ENCODE measurements around the gene LOXHD1. TPM values are rescaled to one million over a fixed set of nuclear protein-coding genes. Genes with fewer than 3 reads are reported as not detected.

Gene LOXHD1
- total RNA-seq, 3 donors from 2014 or later, result 0.59 to 1.6 (median 0.80) TPM

- TF ChIP-seq POLR2AphosphoS5 (IDR thresholded peaks at IDR 0.05) (no peak), POLR2A (IDR thresholded peaks at IDR 0.05) (no peak)
- TF ChIP-seq, protein P1, sequence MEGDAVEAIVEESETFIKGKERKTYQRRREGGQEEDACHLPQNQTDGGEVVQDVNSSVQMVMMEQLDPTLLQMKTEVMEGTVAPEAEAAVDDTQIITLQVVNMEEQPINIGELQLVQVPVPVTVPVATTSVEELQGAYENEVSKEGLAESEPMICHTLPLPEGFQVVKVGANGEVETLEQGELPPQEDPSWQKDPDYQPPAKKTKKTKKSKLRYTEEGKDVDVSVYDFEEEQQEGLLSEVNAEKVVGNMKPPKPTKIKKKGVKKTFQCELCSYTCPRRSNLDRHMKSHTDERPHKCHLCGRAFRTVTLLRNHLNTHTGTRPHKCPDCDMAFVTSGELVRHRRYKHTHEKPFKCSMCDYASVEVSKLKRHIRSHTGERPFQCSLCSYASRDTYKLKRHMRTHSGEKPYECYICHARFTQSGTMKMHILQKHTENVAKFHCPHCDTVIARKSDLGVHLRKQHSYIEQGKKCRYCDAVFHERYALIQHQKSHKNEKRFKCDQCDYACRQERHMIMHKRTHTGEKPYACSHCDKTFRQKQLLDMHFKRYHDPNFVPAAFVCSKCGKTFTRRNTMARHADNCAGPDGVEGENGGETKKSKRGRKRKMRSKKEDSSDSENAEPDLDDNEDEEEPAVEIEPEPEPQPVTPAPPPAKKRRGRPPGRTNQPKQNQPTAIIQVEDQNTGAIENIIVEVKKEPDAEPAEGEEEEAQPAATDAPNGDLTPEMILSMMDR (IDR thresholded peaks at IDR 0.05), result no peak
- Histone ChIP-seq H3K4me3 (no peak overlapping the region), H3K36me3 (no peaks in the 10 kb centered on the region), H3K9me3 (no peaks in the 10 kb centered on the region), H3K27me3 (no peaks in the 10 kb centered on the region), H3K4me1 (no peaks in the 10 kb centered on the region), H3K27ac (no peak overlapping the region)
- no peak for DNase-seq (ENCODE audit: low spot score in 2 of 2)
- intact Hi-C loops (cut with DNase I; ENCODE audit: low total_unique reads), result no loop called here
Measured at GRCh38 chr18:46702471-46702870, 45.5 kb upstream of the LOXHD1 start.

DNA sequence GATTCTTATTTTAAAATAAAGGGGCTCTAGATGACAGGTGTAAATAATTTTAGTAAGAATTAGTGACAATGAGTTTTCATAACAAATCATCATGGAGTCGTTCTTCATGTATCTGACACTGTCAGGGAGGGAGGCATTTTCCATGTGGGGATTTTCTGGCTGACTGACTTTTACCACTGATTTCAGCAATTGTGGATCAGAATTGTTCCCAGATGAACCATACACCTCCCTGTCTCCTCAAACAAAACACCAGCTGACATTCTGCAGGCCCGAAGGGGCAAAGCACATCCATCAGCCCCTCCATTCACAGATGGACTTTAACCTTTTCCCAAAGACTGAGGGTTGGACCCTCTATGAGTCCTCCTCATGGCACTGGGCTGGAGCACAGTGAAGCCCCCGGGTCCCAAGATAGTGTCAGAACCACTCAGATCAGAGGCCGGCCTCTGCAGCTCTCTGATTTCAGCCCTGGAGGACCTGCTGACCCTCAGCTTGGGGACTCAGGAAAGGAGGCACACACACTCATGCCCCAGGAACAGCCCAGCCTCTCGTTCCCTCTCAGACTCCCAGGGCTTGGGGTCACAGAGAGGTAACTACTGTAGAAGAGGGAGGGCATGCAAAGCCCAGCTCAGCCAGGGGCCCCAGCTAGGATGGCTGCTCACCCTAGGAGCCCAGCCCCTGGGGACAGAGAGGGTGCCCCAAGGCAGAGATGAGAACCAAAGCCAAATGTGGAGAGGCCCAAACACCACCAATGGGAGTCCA, 43.2 kb upstream of the LOXHD1 start:
- H3K9me3 ChIP-seq, result no peaks in the 10 kb centered on the region
- no peaks in the 10 kb centered on the region for H3K27me3 ChIP-seq
- no peaks in the 10 kb centered on the region for H3K4me1 ChIP-seq
- TF ChIP-seq POLR2AphosphoS5 (IDR thresholded peaks at IDR 0.05), result no peak
- TF ChIP-seq POLR2A (IDR thresholded peaks at IDR 0.05), result no peak
- TF ChIP-seq, protein P1 (IDR thresholded peaks at IDR 0.05), result no peak
- no peaks in the 10 kb centered on the region for H3K36me3 ChIP-seq
- H3K27ac ChIP-seq, result no peak overlapping the region
- H3K4me3 ChIP-seq, result no peak overlapping the region
- no peak for DNase-seq (ENCODE audit: low spot score in 2 of 2)
- intact Hi-C loops (cut with DNase I; ENCODE audit: low total_unique reads), result no loop called here

DNA sequence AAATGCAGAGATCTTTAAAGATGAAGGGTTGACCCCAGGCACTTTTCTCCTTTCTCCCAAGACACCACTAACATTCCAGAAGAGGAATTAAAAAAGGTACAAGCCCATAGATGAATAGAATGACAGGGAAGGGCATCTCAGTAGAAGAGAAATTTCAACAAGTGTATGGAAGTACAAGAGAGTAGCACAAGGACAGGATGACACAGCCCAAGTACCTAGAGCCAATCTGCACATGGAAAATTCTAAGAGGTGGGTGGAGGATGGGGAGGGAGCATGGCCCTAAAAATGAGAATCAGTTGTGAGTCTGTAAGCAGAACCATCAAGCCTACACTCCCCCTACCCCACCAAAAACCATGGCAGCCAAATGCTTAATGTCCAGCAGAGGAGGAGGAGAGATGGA, 39.7 kb upstream of the LOXHD1 start:
- no peaks in the 10 kb centered on the region for H3K4me1 ChIP-seq
- H3K9me3 ChIP-seq, result no peaks in the 10 kb centered on the region
- intact Hi-C loops (cut with DNase I; ENCODE audit: low total_unique reads), result no loop called here
- no peak for DNase-seq (ENCODE audit: low spot score in 2 of 2)
- H3K4me3 ChIP-seq, result no peak overlapping the region
- H3K36me3 ChIP-seq, result no peaks in the 10 kb centered on the region
- no peak for TF ChIP-seq POLR2AphosphoS5 (IDR thresholded peaks at IDR 0.05)
- TF ChIP-seq POLR2A (IDR thresholded peaks at IDR 0.05), result no peak
- TF ChIP-seq, protein P1 (IDR thresholded peaks at IDR 0.05), result no peak
- H3K27me3 ChIP-seq, result no peaks in the 10 kb centered on the region
- H3K27ac ChIP-seq, result no peak overlapping the region

GRCh38 chr18:46696268-46696667, 39.2 kb upstream of the LOXHD1 start:
- H3K9me3 ChIP-seq, result no peaks in the 10 kb centered on the region
- no peak for DNase-seq (ENCODE audit: low spot score in 2 of 2)
- H3K27me3 ChIP-seq, result no peaks in the 10 kb centered on the region
- no peaks in the 10 kb centered on the region for H3K4me1 ChIP-seq
- H3K4me3 ChIP-seq, result no peak overlapping the region
- H3K36me3 ChIP-seq, result no peaks in the 10 kb centered on the region
- H3K27ac ChIP-seq, result no peak overlapping the region
- intact Hi-C loops (cut with DNase I; ENCODE audit: low total_unique reads), result no loop called here
- no peak for TF ChIP-seq POLR2A (IDR thresholded peaks at IDR 0.05)
- TF ChIP-seq, protein P1 (IDR thresholded peaks at IDR 0.05), result no peak
- no peak for TF ChIP-seq POLR2AphosphoS5 (IDR thresholded peaks at IDR 0.05)

DNA sequence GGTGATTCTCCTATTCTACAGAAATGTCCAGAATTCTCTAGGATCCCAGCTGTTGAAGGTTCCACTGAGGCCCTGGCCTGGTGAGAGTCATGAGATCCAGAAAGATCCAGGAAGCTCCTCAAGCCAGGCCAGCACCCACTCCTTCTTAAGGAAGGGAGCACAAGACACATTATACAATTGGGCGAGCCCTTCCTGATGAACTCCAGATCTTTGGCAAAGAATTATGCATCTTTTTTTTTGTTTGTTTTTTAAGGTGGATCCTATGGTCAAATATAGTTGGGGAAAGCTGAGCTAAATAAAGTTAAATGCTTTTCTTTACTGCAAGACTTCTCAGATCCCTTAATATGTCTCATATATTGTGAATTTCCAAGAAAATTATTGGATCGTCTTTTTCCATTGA, 37.0 kb upstream of the LOXHD1 start:
- Histone ChIP-seq H3K4me3 (no peak overlapping the region), H3K27me3 (no peaks in the 10 kb centered on the region), H3K27ac (no peak overlapping the region), H3K36me3 (no peaks in the 10 kb centered on the region), H3K4me1 (no peaks in the 10 kb centered on the region), H3K9me3 (no peaks in the 10 kb centered on the region)
- TF ChIP-seq, protein P1 (IDR thresholded peaks at IDR 0.05), result no peak
- TF ChIP-seq POLR2A (IDR thresholded peaks at IDR 0.05), result no peak
- TF ChIP-seq POLR2AphosphoS5 (IDR thresholded peaks at IDR 0.05), result no peak
- intact Hi-C loops (cut with DNase I; ENCODE audit: low total_unique reads), result no loop called here
- DNase-seq (ENCODE audit: low spot score in 2 of 2), result no peak
